Stimulated activated effector memory CD8-positive, alpha-beta T cell treated with anti-CD3 and anti-CD28 coated beads, Interleukin-12 subunit alpha, Interleukin-12 subunit beta, amount 100 ng/mL, for 72 hours (primary cell): ENCODE results near the gene IQGAP1.

Source experiments
- ATAC-seq: fragments of 150-1000 bp; cut with Tn5 transposase; 2 replicates; pipeline ENCODE4 v1.10.0; 2021
- DNase-seq, 2 donors: peaks; one replicate each; pipeline ENCODE4 v3.0.0; 2021 to 2022; ENCODE audit warnings: low spot score in 2 of 2
- H3K27ac Mint-ChIP-seq: one replicate; pipeline ENCODE4 v1.8.0; 2022; ENCODE audit warnings: mild to moderate bottlenecking, mixed read lengths
- H3K36me3 Mint-ChIP-seq: one replicate; pipeline ENCODE4 v1.8.0; 2022; ENCODE audit warnings: mild to moderate bottlenecking, mixed read lengths
- H3K4me1 Mint-ChIP-seq: one replicate; pipeline ENCODE4 v1.8.0; 2022; ENCODE audit warnings: mixed read lengths
- H3K4me3 Mint-ChIP-seq: one replicate; pipeline ENCODE4 v1.8.0; 2022; ENCODE audit warnings: mild to moderate bottlenecking, mixed read lengths
- H3K9me3 Mint-ChIP-seq: one replicate; pipeline ENCODE4 v1.8.0; 2022; ENCODE audit warnings: mixed read lengths

IQGAP1 gene

GRCh38 chr15:90529371-90530249 is 141.6 kb downstream of the IQGAP1 start, which contains the start of gene CRTC3:
Gene CRTC3 (plus strand): TSS chr15:90529923. CDS start chr15:90530072, 149 bp downstream.
- H3K9me3 Mint-ChIP-seq, result no peaks in the 10 kb centered on the region
- ATAC-seq (peak; percentile 90), DNase-seq (peak; percentile 51 to 84)
- peaks cover 38% of the 10 kb centered on the region for H3K4me1 Mint-ChIP-seq
- H3K27ac Mint-ChIP-seq, result peak within 1 kb of the TSS; percentile 95
- H3K36me3 Mint-ChIP-seq, result peaks cover 12% of the 10 kb centered on the region
- peak within 1 kb of the TSS; percentile 97 for H3K4me3 Mint-ChIP-seq

- DNase-seq (peak; percentile 26 to 81), ATAC-seq (peak; percentile 71)
- Mint-ChIP-seq H3K9me3 (no peaks in the 10 kb centered on the region), H3K27ac (peak overlapping the region; percentile 95), H3K4me3 (peak overlapping the region; percentile 97), H3K4me1 (peaks cover 43% of the 10 kb centered on the region), H3K36me3 (peaks cover 12% of the 10 kb centered on the region)
Measured at GRCh38 chr15:90530250-90531051, 142.4 kb downstream of the IQGAP1 start.

- peaks cover 47% of the 10 kb centered on the region for H3K4me1 Mint-ChIP-seq
Measured at GRCh38 chr15:90531147-90531546, 143.1 kb downstream of the IQGAP1 start.

GRCh38 chr15:90535254-90535653 is 147.2 kb downstream of the IQGAP1 start:
- no peak for ATAC-seq
- H3K9me3 Mint-ChIP-seq, result no peaks in the 10 kb centered on the region

More at GRCh38 chr15:90531147-90531546, 143.1 kb downstream of the IQGAP1 start:
- H3K36me3 Mint-ChIP-seq, result peaks cover 12% of the 10 kb centered on the region
- peak overlapping the region; percentile 95 for H3K27ac Mint-ChIP-seq
- H3K4me3 Mint-ChIP-seq, result peak overlapping the region; percentile 97
- DNase-seq (no peak), ATAC-seq (no peak)
- no peaks in the 10 kb centered on the region for H3K9me3 Mint-ChIP-seq

GRCh38 chr15:90539789-90540188 is 151.7 kb downstream of the IQGAP1 start:
- peaks cover 42% of the 10 kb centered on the region for H3K36me3 Mint-ChIP-seq
- peak; percentile 71 for ATAC-seq
- H3K4me1 Mint-ChIP-seq, result peaks cover 42% of the 10 kb centered on the region
- peak overlapping the region; percentile 69 for H3K4me3 Mint-ChIP-seq
- peak overlapping the region; percentile 83 for H3K27ac Mint-ChIP-seq
- H3K9me3 Mint-ChIP-seq, result no peaks in the 10 kb centered on the region
- no peak for DNase-seq

More at GRCh38 chr15:90535254-90535653, 147.2 kb downstream of the IQGAP1 start:
- Mint-ChIP-seq H3K36me3 (peaks cover 21% of the 10 kb centered on the region), H3K4me1 (peaks cover 70% of the 10 kb centered on the region), H3K4me3 (no peak overlapping the region), H3K27ac (no peak overlapping the region)
- DNase-seq, result no peak

- Mint-ChIP-seq H3K36me3 (peaks cover 42% of the 10 kb centered on the region), H3K9me3 (no peaks in the 10 kb centered on the region), H3K4me1 (peaks cover 36% of the 10 kb centered on the region), H3K4me3 (no peak overlapping the region), H3K27ac (no peak overlapping the region)
- ATAC-seq, result no peak
- DNase-seq, result no peak
Measured at GRCh38 chr15:90540768-90541167, 152.7 kb downstream of the IQGAP1 start.

DNA sequence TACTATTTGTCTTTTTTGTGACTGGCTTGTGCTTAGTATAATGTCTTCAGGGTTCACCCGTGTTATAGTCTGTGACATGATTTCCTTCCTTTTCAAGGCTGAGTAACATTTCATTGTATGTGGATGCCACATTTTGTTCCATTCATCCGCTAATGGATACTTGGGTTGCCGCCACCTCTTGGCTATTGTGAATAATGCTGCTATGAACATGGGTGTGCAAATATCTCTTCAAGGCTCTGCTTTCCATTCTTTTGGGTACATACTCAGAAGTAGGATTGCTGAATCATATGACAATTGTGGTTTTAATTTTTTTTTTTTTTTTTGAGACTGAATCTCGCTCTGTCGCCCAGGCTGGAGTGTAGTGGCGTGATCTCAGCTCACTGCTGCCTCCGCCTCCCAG is 157.1 kb downstream of the IQGAP1 start:
- H3K4me3 Mint-ChIP-seq, result no peak overlapping the region
- H3K36me3 Mint-ChIP-seq, result peaks cover 35% of the 10 kb centered on the region
- no peak overlapping the region for H3K27ac Mint-ChIP-seq
- peaks cover 13% of the 10 kb centered on the region for H3K4me1 Mint-ChIP-seq
- ATAC-seq (peak; percentile 36), DNase-seq (no peak)
- H3K9me3 Mint-ChIP-seq, result no peaks in the 10 kb centered on the region

GRCh38 chr15:90547540-90547939 is 159.5 kb downstream of the IQGAP1 start:
- no peak for ATAC-seq
- no peak for DNase-seq
- Mint-ChIP-seq H3K36me3 (peaks cover 18% of the 10 kb centered on the region), H3K9me3 (no peaks in the 10 kb centered on the region), H3K27ac (peak overlapping the region; percentile 67), H3K4me1 (peaks cover 16% of the 10 kb centered on the region), H3K4me3 (no peak overlapping the region)

- no peak for DNase-seq
- Mint-ChIP-seq H3K36me3 (peaks cover 18% of the 10 kb centered on the region), H3K4me1 (peaks cover 13% of the 10 kb centered on the region), H3K27ac (no peak overlapping the region), H3K9me3 (no peaks in the 10 kb centered on the region), H3K4me3 (no peak overlapping the region)
- ATAC-seq, result no peak
Measured at GRCh38 chr15:90550919-90551318, 162.9 kb downstream of the IQGAP1 start.
